SH-SY5Y (cell line): ENCODE measurements around the gene ARHGEF17.

Source experiments
- GATA2 ChIP-seq: IDR thresholded peaks from 2 replicates; pipeline ENCODE4 v1.6.1; 2011; ENCODE audit warnings: mild to moderate bottlenecking, low read depth, low read length
- GATA3 ChIP-seq: IDR thresholded peaks from 2 replicates; pipeline ENCODE4 v1.6.1; 2011; ENCODE audit warnings: low read depth, mild to moderate bottlenecking, low read length, moderate library complexity

DNA sequence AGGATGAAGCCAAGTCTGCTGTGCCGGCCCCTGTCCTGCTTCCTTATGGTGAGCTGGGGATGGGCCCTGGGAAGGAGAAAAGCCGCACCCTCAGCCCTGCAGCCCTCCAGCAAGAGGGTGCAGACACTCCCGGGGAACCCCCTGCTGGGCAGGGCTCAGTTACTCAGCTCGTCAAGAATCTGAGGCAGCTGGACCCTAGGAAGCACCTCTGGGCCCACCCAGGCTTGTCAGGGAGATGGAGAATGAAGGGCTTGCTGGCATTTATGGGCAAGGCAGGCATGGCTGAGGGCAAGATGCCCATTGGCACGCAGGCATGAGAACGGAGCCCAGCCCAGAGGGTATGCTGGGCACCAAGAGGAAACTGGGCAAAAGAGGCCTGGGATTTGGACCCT is 81.1 kb downstream of the ARHGEF17 start:
- TF ChIP-seq GATA3 (no peak), GATA2 (no peak)
